GM19438 (cell line): ENCODE results near the gene TBX6.
"Not testable (repeated sequence)": the region's sequence is repeated elsewhere in the genome, so short reads cannot be mapped to it uniquely, and the experiment has no call there.

Experiments
- ATAC-seq: cut with Tn5 transposase; IDR thresholded peaks from one replicate; pipeline ENCODE4 v1.9.1; 2021; ENCODE audit warnings: low read depth; ENCODE audit not compliant: unreplicated experiment

Gene TBX6

GRCh38 chr16:30091474-30092372, at the start of gene TBX6:
TBX6 (minus strand) TSS chr16:30091924; CDS start chr16:30091193, 731 bp downstream.
- ATAC-seq = peak; percentile 65

DNA sequence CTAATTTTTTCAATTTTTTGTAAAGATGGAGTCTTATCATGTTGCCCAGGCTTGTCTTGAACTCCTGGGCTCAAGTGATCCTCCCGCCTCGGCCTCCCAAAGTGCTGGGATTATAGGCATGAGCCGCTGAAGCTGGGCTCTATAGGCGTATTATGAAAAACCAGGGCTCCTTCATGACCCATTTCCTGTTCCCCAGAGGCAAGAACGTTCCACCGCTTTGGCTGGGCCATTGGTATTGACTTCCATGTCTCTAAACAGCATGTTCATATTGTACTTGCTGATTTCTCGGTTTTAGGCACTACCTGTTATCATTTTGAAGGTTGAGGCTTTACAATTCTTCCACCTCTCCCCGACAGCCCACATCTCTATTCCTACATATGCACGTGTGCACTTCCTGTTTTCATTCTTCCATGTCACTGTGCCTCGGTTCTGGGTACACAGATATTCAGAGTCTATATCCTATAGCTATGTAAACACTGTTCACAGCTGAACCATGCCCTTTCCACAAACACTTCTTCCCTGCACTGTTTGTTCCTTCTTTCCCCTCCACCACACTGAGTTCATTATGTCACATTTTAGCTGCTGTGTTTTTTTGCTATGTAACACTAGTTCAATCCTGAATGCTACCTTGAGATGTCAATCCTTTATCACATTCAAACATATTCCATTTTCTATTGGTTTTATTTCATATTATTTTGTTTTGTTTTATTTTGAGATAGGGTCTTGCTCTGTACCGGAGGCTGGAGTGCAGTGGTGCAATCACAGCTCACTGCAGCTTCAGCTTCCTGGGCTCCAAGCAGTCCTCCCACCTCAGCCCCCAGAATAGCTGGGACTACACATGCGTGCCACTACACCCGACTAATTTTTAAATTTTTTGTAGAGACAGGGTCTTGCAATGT, 48.1 kb upstream of the TBX6 start:
- ATAC-seq = no peak

GRCh38 chr16:30137897-30138296, 46.2 kb upstream of the TBX6 start:
- no peak for ATAC-seq

GRCh38 chr16:30136971-30137605, 45.4 kb upstream of the TBX6 start:
- ATAC-seq = no peak

DNA sequence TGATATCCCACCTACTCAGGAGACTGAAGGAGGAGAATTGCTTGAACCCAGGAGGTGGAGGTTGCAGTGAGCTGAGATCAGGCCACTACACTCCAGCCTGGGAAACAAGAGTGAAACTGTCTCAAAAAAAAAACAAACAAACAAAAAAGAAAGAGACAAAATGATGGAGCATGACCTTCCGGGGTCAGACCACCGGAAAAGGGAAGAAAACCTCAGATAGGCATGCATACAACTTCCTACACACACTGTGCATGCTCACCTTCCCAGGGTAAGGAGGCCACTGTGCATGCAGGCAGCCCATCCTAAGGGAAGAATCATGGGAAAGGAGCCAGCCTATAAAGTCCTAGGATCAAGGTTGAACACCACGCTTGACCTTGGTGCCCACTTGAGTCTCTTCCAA, 40.9 kb upstream of the TBX6 start:
- ATAC-seq = no peak

- ATAC-seq = no peak
These were observed 40.2 kb upstream of the TBX6 start for GRCh38 chr16:30131869-30132475.

- ATAC-seq = no peak
These were observed 36.3 kb upstream of the TBX6 start for GRCh38 chr16:30127993-30128392.

GRCh38 chr16:30125690-30126089, 34.0 kb upstream of the TBX6 start:
- not testable (repeated sequence) for ATAC-seq

- ATAC-seq = no peak
These were observed 33.3 kb upstream of the TBX6 start for GRCh38 chr16:30124985-30125379.

DNA sequence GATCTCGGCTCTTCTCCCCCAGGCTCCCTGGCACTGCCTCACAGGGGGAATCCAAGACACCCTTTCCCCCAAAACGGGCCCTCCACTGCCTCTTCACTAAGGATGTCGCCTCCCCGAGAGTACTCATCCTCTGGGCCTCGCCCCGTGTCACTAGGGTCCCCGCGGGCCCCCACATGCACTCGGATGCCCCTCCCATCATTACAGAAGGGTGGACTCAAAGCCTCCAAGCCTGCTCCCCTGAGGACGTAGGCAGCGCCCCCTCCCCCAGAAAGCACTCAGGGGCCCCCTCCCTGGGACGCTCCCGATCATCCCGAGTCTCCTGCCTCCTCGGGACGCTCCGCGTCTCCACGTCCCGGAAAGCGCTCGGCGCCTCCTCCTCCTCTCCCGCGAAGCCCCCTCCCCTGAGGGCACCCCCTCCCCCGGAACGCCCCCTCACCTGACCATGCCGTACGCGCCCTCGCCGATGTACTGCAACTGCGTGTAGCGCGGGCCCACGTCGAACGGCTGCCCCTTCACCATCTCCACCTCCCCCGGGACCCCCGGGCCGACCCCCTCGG, 31.0 kb upstream of the TBX6 start:
- ATAC-seq = no peak

DNA sequence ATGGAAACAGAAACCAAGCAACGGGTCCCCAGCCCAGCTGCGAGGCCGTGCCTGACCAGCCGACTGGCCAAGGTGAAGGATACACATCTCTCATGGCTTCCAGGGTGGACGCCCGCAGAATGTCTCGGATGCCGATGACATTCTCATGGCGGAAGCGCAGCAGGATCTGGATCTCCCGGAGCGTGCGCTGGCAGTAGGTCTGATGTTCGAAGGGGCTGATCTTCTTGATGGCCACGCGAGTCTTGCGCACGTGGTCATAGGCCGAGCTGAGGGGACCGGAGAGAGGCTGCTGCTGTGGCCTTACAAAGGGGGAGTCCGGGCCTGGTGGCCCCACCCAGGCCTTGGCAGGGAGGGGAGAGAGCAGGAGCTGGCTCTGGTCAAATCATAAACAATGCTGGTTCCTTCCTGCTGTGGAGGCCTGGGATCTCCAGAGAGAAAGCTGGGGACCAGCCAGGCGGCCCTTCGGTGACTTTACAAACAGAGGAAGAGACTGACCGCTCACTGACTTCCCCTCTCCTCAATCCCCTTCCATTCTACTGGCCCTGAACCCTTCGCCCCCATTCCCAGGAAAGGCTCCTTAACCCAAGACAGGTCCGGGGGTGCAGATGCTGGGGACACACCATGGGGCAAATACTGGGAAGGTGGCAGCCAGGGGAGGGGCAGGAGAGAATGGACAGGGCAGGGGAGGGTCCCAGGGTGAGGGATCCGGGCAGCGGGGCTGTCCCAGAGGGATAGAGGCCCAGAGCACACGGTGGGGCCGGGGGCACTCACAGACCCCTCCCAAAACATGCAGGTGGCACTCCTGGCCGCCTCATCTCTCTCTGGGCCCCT, 30.2 kb upstream of the TBX6 start:
- no peak for ATAC-seq

DNA sequence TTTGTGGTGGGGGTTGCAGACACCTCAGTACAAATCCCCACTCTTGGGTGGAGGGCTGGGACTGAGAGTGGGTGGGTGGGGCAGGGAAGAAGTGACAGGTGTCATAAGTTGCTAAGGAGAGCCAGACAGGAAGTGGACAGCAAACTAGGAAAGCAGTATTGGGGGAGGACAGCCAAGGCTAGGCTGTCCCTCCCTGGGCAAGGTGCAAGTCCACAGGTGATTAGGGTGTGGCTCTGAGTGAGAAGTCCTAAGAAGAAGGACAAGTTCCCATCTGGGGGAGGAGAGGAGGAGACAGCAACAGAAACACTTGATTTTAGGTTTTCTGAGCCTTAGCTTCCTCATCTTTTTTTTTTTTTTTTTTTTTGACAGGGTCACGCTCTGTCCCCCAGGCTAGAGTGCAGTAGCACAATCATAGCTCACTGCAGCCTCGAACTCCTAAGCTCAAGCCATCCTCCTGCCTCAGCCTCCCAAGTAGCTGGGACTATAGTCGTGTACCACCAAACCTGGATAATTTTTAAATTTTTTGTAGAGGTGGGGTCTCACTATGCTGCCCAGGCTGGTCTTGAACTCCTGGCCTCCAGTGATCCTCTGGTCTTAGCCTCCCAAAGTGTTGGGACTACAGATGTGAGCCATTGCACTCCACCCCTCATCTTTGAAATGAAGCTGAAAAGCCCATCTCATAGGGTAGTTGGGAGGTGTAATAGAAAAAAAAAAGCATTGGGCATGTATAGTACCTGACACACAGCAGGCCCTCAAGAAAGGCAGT, 28.8 kb upstream of the TBX6 start:
- ATAC-seq = no peak

GRCh38 chr16:30119428-30119827, 27.7 kb upstream of the TBX6 start:
- no peak for ATAC-seq

DNA sequence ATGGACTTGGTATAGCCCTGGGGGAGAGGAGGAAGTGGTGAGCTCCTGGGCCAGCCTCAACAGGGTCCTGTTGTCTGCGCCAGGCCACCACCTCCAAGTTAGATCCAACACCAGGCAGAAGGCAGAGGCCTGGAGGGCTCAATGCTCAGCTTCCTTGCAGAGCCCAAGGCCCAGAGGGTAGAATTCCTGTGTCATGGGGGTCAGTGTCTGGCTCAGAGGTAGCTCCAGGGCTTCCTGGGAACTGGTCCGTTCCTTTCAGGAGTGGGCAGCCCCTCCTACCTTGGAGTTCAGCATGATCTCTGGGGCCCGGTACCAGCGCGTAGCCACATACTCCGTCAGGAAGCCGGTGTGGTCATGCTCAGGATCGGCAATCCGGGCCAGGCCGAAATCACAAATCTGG, 26.0 kb upstream of the TBX6 start:
- ATAC-seq = no peak

GRCh38 chr16:30116291-30117207, 24.8 kb upstream of the TBX6 start:
- no peak for ATAC-seq

DNA sequence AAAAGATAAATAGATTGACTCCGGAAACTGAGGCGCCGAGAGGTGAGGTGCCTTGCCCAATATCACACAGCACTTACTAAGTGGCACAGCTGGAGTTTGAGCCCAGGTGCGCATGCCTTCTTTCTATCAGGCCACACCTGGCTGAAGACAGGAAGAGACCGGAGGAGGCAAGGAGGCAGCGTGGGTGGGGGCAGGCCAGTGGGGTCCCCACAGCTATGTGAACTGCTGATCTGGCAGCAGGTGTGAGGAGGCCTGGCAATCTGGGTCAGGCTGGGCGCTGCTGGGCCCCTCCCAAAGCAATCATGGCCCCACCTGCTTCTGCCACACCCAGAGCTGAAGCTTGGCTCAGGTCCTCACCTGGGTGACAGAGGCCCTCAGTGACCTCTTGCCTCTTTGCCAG, 23.5 kb upstream of the TBX6 start:
- no peak for ATAC-seq

- ATAC-seq = not testable (repeated sequence)
These were observed 23.1 kb upstream of the TBX6 start for GRCh38 chr16:30114833-30115232.

- no peak for ATAC-seq
These were observed 22.7 kb upstream of the TBX6 start for GRCh38 chr16:30114411-30114810.
